Measurements from ENCODE around the gene ZBTB16.

Gene ZBTB16

DNA sequence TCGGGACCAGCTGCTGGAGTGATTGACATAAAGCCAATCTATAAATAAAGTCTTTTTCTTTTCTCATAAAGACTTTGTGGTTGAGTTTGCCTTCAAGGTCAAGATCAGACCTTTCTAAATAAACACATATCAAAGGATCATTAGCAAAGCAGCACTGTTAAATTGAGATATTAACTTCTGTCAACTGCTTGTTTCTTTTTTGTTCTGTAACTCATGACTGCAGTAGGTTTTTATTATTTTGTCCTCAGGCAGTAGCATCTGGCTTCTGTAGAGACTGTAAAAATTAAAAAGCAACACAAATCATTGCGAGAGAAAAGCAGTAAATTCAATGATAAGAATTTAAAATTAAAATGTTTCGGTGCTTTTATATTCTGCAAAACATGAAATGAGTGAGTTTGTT, 159.0 kb downstream of the ZBTB16 start:
- DNase-seq = no peak

DNA sequence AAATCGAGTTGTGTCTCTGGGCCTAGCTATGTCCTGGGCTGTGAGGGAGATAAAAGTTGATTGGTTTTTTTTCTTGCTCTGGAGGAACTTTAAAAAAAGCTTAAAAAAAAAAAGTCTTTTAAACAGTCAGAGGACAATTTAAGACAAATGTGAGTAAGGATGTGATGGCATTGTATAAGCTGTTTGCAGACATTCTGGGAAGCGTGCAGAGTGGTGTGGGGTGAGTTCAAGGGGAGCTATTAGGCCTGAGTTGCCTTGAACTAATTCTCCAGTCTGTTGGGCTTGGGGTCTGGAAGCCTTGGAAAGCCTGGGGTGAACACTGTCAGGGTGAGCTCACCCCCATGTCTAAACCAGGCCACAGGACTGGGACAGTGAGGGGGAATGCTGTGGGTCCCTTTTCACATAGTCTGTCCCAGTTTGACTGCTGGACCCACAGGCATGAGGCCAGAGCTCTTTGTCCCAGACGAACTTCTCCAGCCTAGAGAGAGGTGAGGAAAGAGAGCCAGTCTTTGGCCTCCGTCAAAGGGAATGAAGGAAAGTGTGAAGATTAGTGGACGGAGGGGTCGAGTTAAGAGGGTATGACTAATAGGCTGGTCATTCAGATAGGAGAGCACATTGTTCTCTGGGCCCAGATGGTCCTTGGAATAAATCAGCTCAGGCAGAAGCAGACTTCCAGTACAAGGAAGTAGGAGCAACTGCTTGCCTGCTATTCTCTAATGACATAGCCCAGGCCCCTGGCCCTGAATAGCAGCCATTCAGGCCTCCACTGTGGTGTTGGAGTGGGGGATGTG, 160.2 kb downstream of the ZBTB16 start:
- DNase-seq = no peak

DNA sequence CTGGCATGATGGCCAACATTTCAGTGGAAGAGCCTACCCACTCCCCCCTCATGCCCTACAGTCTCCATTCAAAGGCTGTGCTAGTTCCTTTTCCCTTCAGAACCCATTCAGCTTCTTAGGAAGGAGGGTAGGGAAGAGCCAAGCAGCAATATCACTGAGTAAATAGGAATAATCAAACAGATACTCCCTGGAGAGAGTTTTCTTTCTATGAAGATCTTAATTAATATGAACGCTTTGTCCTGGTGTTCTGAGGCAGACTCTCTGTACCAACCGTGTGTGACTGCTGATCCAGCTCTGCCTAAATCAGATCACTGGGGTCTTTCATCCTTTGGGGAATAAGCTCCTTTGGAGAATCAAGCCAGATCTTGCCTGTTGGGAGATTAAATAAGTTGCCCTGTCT, 161.5 kb downstream of the ZBTB16 start:
- DNase-seq = no peak

DNA sequence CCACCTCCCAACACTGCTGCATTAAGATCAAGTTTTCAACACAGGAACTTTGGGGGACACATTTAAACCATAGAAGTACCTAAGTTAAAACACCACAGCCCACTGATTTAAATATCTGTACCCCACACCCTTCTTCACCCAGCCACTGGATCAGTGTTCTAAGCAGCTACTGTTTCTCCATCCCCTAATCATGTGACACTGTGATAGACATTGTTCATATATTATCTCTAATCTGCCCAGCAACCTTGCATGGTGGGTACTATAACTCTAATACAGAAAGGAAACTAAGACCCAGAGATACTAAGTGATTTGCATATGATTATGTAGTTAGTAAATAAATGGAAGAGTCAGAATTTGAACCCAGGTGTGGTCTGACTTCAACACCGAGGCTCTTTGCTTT, 166.2 kb downstream of the ZBTB16 start:
- no peak for DNase-seq

DNA sequence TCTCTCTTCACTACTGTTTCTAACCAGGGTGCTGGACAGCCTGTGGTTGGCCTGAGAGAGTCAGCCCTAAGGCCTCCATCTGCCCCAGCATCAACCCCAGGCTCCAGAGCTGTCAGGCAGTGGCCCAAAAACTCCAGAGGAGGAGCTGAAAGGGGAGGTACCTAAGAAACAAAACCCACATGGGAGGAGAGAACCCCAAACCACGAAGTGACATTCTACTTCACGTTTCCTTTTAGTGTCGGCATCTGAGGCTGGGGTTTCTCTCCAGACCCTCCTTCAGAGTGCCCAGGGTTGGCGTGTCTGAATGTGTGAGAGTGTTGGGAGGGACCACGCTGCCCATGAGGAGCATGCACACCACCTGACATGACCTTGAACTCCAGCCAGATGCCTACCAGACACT, 166.8 kb downstream of the ZBTB16 start:
- no peak for DNase-seq

DNA sequence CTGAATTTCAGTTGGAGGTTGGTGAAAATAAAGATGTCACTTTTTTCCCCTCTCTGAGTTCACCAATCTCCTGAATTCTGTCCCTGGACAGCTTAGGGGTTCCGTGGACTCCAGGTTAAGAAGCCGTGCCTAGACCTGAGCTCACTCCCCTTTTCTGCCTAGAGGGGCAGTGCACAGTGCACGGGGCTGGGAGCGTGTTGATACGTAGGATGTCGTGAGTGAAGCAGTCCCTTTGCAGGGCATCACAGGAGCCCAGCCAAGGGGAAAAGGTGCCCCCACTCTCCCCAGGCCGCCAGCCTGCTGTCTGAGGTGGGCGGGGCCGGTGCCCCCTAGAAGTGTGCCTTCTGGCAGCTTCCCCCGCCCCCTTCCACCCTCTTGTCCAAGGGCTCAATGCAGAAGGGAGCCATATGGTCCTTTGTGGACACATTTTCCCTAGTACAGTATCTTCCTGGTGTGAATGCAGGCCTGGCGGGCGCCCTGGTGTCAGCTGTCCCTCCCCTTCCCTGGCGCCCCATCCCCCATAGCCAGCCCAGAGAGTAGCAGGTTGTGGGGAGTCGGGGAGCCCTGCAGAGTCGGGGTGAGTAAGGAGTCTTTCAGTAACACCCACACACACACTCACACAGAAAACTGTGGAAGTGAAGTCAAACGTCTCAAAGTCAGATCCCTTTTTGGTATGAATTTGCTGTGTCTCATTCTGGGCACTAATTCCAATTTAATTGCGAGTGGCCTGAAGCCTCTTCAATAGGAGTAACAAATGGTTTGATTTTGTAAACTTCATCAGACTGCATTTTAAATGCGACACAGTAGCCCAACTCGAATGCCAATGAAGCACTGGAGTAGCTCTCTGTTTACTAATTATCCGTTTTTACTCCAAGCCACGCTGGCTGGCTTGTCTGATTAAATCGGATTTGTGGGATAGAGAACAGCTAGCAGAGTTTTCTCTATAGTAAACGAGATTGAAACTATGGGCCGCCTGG, 169.2 kb downstream of the ZBTB16 start:
- no peak for DNase-seq

DNA sequence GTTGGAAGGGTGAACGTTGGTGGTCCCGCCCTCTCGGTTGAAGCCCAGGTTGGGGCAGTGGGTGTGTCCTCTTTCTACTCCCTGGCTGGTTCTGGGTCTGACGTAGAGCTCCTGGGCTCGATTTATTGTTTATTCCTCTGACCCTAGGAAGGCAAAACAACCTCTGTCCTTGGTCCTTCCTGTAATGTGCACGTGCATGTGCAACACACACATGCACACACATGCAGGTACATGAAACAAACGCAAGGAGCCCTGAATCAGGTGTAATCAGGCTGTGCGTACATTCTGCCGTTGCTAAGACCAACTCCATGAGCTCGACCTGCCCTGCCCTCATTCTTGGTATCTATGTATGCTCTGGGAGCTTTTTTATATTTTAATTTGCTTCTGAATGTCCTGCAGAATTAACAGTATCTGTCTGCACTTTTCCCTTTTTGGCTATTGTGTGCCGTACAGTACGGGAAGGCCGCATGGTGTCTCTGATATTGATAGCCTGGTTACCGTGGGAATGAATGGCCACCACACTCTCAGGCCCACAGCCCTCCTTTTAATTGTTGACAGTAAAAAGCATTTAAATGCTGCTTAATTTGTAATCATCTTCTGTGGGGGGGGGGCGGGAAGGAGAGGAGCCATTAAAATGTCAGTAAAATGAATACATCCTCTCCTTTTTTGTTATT, 170.7 kb downstream of the ZBTB16 start:
- DNase-seq = no peak

DNA sequence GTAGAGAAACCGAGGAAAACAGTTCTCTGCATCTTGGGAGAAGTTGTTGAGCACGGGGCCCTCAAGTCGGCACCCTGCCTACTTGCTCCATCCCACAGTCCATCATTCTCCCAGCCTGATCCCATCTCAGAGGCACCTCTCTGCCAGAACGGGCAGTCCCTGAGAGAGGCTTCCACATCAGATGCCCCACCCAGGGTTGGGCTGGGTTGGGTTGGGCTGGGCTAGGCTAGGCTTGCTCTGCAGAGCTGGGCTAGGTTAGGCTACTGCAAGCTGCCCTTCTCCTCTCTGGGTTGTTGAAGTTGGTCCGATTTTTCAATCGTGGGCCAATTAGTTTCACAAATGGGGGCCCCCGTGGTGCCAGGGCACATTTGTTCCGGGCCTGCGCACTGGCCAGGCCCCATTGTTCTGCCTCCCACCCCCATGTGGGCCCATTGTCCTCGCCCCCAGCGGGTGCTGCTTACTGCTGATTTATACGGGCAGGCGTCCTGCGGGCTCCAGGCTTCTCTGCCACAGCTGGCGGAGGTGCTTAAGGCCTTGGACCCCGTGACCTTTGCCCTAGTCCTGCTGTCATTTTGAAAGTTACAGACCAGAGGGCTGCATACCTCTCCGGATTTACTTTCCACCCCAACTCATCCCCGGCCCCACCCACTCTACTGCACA, 173.0 kb downstream of the ZBTB16 start:
- DNase-seq = no peak

DNA sequence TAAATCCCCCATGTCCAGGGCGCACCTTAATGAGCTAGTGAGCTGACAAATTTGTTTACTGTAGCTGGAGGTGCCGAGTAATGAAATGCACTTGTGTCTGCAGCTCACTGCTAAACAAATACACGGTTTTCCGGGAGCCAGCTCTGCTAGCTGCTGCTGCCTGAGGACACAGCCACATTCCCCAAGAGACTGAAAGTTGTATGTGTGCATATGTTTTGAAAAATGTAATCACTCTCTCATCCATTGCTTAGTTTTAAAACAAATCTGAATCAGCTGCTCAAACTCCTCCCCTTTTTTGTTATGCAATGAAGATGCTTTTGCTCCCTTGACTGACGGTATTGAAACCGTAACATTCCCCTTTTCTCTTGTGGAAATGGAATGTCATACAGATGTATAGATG, 174.2 kb downstream of the ZBTB16 start:
- no peak for DNase-seq

DNA sequence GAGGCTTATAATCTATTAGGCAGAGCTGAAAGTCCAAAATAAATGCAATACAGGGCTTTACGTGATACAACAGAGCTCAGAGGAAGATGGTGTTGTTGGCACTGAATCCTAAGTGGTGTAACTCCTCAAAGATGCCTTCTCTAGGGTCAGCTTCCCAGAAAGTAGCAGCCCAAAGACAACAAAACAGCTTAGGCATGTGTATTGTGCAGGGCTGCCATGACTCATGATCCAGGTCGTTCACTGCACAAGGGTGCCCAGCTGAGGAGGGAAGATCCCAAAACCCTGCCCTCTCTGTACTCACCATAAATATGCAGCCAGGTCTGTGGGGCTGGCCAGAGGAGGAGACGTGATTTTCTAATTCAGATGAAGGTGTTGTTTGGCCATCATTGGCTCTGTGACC, 177.3 kb downstream of the ZBTB16 start:
- no peak for DNase-seq

DNA sequence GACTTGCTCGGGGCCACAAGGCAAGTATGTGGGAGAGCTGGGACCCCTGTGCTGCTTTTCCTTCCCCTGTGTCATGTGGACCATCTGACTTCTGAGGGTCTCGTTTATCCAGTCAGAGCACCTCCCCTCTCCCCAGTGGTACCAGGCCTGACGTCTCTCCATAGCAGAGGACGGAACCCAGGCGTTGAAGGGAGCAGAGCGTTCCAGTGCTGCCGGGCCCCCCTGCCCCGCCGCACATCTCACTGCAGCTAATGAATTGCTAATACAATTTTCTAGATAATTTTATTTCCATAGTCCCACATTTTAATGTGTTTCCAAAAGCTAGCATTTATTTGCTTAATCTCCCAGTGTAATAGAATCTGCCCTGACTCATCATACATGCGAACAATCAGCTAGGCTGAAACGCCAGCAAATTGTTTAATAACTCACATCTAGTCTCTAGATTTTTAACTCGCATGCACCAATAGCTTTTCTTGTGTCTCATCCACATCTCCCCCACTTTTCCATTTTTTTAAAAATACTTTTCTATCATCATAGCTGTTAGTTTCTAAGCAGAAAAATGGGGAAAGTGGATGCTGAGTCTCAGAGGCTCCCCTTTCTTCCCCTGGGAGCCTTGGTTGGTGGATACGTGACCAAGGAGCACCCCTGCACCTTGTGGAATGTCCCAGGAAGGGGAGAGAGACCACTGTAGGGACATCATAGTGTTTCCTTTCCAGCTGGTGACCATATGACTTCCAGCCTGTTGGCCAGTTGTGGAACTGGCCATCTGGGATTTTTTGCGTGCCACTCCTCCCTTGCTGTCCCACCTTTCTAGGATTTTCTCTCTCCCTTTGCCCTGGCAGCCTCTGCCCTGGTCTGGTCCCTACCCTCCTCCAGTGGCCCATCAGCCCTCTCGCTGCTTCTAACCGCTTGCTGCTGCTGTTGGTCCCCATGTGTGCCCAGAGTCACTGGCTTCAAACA, 178.1 kb downstream of the ZBTB16 start:
- DNase-seq = no peak

DNA sequence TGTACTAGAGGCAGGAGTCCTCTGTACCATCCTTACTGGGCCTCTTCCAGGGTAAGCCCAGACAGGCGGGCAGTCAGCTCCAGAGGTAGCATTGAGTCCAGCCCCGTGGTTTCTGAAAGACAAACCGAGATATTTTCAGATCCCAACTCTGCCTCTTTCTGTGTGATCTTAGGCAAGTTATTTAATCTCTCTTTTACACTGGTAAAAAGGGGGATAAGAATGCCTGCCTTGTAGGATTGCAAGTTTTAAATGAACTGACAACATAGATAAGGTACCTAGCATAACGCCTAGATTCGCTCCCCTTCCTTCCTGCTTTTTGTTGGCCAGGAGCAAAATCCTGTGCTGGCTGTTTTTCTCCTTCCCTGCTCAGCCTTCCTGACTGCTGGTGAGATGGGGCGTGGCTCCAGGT, 180.2 kb downstream of the ZBTB16 start:
- DNase-seq = no peak

DNA sequence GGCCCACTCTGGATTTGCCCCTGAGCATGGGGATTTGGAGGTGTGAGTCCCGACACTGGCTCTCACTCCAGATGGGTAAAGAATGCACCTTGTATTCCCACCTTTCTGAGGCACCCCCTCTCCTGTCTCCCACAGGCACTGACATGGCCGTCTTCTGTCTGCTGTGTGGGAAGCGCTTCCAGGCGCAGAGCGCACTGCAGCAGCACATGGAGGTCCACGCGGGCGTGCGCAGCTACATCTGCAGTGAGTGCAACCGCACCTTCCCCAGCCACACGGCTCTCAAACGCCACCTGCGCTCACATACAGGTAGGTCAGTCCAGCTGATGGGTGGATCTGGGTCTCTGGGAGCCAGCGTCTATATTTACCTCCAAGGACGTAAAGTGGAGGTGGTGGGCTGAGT, 182.5 kb downstream of the ZBTB16 start:
- no peak for DNase-seq

DNA sequence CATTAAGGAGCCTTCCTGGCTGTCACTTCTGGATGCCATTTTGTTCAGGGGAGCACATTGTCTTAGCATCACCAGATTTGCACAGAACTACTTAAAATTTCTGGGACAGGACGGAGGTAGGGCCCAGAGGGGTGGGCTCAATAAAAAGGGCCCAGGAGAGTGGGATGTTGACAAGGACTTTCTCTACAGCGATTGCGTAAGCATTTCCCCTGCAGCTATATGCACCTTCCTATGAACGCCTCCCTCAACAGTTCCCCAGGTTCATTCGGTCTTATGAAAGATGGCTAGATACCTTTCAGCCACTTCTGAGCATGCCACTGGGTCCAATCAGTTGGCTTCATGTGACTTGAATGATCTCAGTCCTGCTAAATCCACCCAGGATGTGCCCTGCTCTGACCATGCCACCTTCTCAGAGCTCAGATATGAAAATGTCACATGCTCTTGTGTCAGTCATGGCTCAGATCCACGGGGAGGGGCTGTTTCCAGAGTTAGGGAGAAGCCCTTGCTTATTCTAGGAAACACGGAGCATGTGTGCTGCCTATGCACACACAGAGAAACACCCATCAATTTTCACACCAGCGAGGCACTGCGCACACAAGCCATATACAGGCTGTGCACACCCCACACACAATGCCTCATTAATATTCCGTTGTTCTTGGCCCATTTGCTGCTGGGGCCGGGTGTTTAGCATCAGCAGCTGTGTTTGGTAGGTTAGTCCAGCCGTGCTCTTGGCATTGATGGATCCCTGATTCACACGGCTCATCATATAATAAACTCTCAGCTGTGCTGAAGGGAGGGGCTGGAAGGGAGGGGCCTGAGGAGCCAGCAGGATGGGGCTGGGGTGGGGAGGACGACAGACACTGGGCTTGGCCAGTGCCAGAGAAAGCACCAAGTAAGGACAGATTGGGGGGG, 184.2 kb downstream of the ZBTB16 start:
- DNase-seq = no peak

DNA sequence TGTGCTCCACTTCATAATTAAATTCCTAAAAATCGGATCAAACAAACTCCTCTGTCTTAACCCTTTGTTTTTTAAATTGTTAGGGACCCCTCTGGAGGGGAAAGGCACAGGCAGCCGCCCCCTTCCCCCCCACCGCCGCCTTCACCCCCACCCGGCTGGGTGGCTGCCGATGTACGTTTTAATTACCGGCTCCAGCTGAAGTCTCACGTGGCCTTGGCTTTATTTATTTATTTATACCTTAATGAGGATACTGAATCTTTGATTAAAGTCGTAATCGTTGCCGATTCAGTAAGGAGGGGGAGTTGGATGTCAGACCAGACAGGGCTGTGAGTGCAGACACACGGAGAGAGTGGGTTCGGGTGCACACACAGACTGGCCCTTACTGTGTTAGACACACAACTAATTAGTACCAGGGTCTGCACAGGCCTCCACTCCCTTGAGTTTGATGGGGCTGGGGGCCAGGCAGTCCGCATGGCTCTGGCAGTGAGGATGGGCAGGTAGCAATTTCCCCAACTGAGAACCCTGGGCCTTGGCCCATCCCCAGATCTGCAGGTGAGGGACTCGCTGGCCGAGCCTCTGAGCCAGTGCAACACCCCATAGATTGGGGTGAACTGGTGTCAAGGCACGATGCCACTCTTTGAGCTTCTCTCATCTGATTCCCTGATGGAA, 185.3 kb downstream of the ZBTB16 start:
- DNase-seq = no peak

DNA sequence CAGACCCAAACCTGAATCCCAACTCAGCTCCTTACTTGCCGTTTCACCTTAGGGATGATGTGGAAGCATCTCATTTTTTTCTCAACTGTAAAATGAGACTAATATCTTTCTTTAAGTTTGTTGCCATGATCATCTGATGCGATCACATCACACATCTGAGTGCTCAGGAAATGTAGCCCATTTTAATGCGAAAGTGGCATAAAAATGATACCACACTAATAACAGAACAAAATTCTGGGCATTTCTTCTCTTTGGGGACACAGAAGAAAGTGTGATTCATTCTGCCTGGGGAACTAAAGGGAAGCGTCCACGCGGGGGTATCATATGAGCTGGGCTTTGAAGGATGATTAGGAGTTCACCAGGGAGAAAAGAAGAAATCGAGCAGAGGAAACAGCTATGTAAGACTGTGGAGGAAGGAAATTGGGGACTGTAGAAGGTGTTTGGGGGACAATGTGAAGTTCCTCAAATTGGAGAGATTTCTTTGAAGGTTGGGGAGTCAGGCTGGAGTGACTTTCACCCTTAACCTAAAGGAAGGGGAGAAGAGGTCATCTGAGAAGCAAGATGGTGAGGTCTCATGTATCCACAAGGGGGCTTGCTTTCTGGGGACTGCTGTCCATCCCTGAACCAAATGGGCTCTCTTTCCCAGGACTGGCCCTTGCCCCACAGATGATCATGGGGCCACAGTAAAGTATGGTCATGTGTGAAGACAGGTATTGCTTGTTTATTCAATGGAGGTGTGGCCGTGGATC, 187.0 kb downstream of the ZBTB16 start:
- no peak for DNase-seq

DNA sequence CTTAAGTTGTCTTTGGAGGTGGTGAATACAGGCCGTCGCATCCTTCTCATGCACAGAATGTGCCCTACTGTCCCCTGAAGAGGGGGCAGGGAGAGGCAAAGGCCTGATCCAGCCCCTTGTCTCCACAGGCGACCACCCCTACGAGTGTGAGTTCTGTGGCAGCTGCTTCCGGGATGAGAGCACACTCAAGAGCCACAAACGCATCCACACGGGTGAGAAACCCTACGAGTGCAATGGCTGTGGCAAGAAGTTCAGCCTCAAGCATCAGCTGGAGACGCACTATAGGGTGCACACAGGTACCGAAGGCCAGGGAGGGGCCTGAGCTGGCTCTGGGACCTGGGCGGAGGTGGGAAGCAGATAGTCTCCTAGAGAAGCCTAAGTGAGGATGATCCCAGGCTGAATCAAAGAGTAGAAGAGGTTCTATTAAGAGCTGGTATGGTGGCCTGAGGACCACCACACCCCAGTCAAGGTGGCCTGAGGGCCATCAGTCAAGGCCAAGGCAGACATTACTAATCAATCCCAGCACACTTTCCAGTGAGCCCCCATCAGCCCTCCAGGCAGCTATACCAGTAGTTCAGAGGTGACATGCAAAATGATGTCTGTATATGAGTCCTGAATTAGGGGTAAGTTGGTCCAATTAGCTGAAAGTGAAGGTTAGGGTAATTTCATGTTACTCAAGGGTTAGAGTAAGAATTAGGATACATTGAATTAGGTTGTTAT, 187.7 kb downstream of the ZBTB16 start:
- DNase-seq = no peak

DNA sequence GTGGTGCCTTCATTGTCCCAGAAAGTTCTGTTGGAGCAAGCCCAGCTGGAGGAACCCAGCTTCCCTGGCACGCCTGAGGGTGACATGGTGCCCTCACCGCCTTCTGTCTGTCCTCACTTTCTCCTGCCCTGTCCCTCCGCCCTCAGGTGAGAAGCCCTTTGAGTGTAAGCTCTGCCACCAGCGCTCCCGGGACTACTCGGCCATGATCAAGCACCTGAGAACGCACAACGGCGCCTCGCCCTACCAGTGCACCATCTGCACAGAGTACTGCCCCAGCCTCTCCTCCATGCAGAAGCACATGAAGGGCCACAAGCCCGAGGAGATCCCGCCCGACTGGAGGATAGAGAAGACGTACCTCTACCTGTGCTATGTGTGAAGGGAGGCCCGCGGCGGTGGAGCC, 190.7 kb downstream of the ZBTB16 start:
- DNase-seq = no peak
